IMR-90 (cell line): ENCODE measurements around the gene PATJ. TPM values are rescaled to one million over a fixed set of nuclear protein-coding genes. Genes with fewer than 3 reads are reported as not detected.

ENCODE experiments used
- ATAC-seq: fragments of 200-7000 bp; cut with Tn5 transposase; 2 replicates; pipeline ENCODE4 v1.9.1; 2020; ENCODE audit warnings: low read depth, mild to moderate bottlenecking, moderate library complexity
- BruUV-seq: library from RNA; stranded (reverse); fragments of 400-500 nt; replicated peaks from 2 replicates; lab custom pipeline; 2021; lab: Mats Ljungman, UMichigan
- CTCF ChIA-PET: fragments of 300-600 bp; formaldehyde crosslinking; extraction: SDS; loops from one replicate; lab custom pipeline; 2021; ENCODE audit warnings: antibody characterized with exemption; lab: Yijun Ruan, JAX
- POLR2A ChIA-PET: fragments of 300-600 bp; sonication (Branson Sonifier 250); formaldehyde crosslinking; loops from one replicate; lab custom pipeline; 2022; ENCODE audit warnings: antibody characterized with exemption; ENCODE audit not compliant: unreplicated experiment; lab: Charles Lee
- DNase-seq: peaks from one replicate; pipeline ENCODE4 v3.0.0; 2013
- H2AFZ ChIP-seq: replicated peaks from 2 replicates; pipeline ENCODE3; 2013; ENCODE audit warnings: low read length, mild to moderate bottlenecking; ENCODE audit not compliant: poor library complexity
- H2AK5ac ChIP-seq: 2 replicates; pipeline ENCODE4 v1.6.1; 2013; ENCODE audit warnings: low read depth, low read length, inconsistent platforms
- H2AK9ac ChIP-seq: replicated peaks from 2 replicates; pipeline ENCODE3; 2013; ENCODE audit warnings: mild to moderate bottlenecking, low read depth, low read length, moderate library complexity; ENCODE audit not compliant: poor library complexity
- H2BK120ac ChIP-seq: 2 replicates; pipeline ENCODE4 v1.6.1; 2013; ENCODE audit warnings: low read depth, low read length, inconsistent platforms
- H2BK15ac ChIP-seq: 3 replicates; pipeline ENCODE4 v1.6.1; 2013; ENCODE audit warnings: low read depth, low read length, inconsistent platforms
- H2BK20ac ChIP-seq: 2 replicates; pipeline ENCODE4 v1.6.1; 2013; ENCODE audit warnings: low read depth, mild to moderate bottlenecking, inconsistent platforms, low read length, moderate library complexity
- H2BK5ac ChIP-seq: 2 replicates; pipeline ENCODE4 v1.6.1; 2013; ENCODE audit warnings: mild to moderate bottlenecking, low read depth, low read length, inconsistent platforms; ENCODE audit not compliant: poor library complexity, severe bottlenecking
- H3K14ac ChIP-seq: replicated peaks from 2 replicates; pipeline ENCODE4 v1.6.1; 2013; ENCODE audit warnings: low read depth, low read length, inconsistent platforms
- H3K18ac ChIP-seq: 2 replicates; pipeline ENCODE4 v1.6.1; 2013; ENCODE audit warnings: low read depth, low read length, control low read depth
- H3K23ac ChIP-seq: 2 replicates; pipeline ENCODE4 v1.6.1; 2013; ENCODE audit warnings: low read depth, low read length, inconsistent platforms
- H3K27ac ChIP-seq: 2 replicates; pipeline ENCODE4 v1.5.1; 2013; ENCODE audit warnings: mild to moderate bottlenecking, control low read depth, low read length; ENCODE audit not compliant: insufficient read depth
- H3K27me3 ChIP-seq: 2 replicates; pipeline ENCODE4 v1.6.1; 2013; ENCODE audit warnings: low read length; ENCODE audit not compliant: control insufficient read depth, insufficient read depth
- H3K36me3 ChIP-seq: 2 replicates; pipeline ENCODE4 v1.6.1; 2013; ENCODE audit warnings: low read length, mixed read lengths; ENCODE audit not compliant: control insufficient read depth, insufficient read depth
- H3K4ac ChIP-seq: 2 replicates; pipeline ENCODE4 v1.6.1; 2013; ENCODE audit warnings: low read depth, low read length, inconsistent platforms
- H3K4me1 ChIP-seq: 2 replicates; pipeline ENCODE4 v1.6.1; 2013; ENCODE audit warnings: low read length, mixed read lengths; ENCODE audit not compliant: control insufficient read depth, insufficient read depth
- H3K4me2 ChIP-seq: 2 replicates; pipeline ENCODE4 v1.6.1; 2013; ENCODE audit warnings: low read depth, mild to moderate bottlenecking, control low read depth, low read length, moderate library complexity
- H3K4me3 ChIP-seq: 2 replicates; pipeline ENCODE4 v1.5.1; 2013; ENCODE audit warnings: low read depth, mild to moderate bottlenecking, control low read depth, low read length, moderate library complexity; ENCODE audit not compliant: insufficient read depth
- H3K56ac ChIP-seq: 2 replicates; pipeline ENCODE4 v1.6.1; 2013; ENCODE audit warnings: low read length, inconsistent platforms; ENCODE audit not compliant: insufficient read depth; ENCODE audit errors: extremely low read depth
- H3K79me1 ChIP-seq, 2 experiments: 2 replicates each; pipeline ENCODE4 v1.6.1; 2013; ENCODE audit warnings: low read length in 2 of 2, inconsistent platforms in 1 of 2, low read depth in 1 of 2
- H3K9ac ChIP-seq: 2 replicates; pipeline ENCODE4 v1.6.1; 2013; ENCODE audit warnings: low read depth, low read length, control low read depth
- H3K9me1 ChIP-seq: 2 replicates; pipeline ENCODE4 v1.6.1; 2013; ENCODE audit warnings: low read length, inconsistent platforms; ENCODE audit not compliant: insufficient read depth
- H3K9me3 ChIP-seq: 2 replicates; pipeline ENCODE4 v1.6.1; 2013; ENCODE audit warnings: low read length; ENCODE audit not compliant: control insufficient read depth, insufficient read depth
- H4K20me1 ChIP-seq: 2 replicates; pipeline ENCODE4 v1.6.1; 2013; ENCODE audit warnings: low read length, inconsistent platforms; ENCODE audit not compliant: insufficient read depth
- H4K5ac ChIP-seq: 2 replicates; pipeline ENCODE4 v1.6.1; 2013; ENCODE audit warnings: mild to moderate bottlenecking, low read depth, low read length, control low read depth
- H4K8ac ChIP-seq, 2 experiments: 2 replicates each; pipeline ENCODE4 v1.6.1; 2013; ENCODE audit warnings: low read depth in 2 of 2, low read length in 2 of 2, control low read depth in 1 of 2, inconsistent platforms in 1 of 2
- H4K91ac ChIP-seq: 2 replicates; pipeline ENCODE4 v1.6.1; 2013; ENCODE audit warnings: low read depth, low read length, inconsistent platforms; ENCODE audit not compliant: insufficient read depth
- POLR2A ChIP-seq: IDR thresholded peaks from 2 replicates; pipeline ENCODE4 v1.6.1; 2012; ENCODE audit warnings: mild to moderate bottlenecking, low read depth, low read length
- WGBS, 2 experiments: methylation state at CpG; one replicate each; pipeline versions ENCODE4 v1.1.5 to v1.1.7; 2013; ENCODE audit warnings: missing lambda C conversion rate in 2 of 2; ENCODE audit not compliant: insufficient read length in 1 of 2; ENCODE audit errors: extremely low coverage in 2 of 2; 5-methylcytosine and 5-hydroxymethylcytosine counted together
- dilution Hi-C: fragments of 300-500 bp; cut with HindIII; formaldehyde crosslinking; loops from one replicate; pipeline ENCODE4 v1.14.3; 2018; ENCODE audit warnings: low sequenced_read_pairs; ENCODE audit not compliant: unreplicated experiment
- in situ Hi-C: fragments of 300-500 bp; cut with MboI; formaldehyde crosslinking; loops from 3 replicates; pipeline ENCODE4 v1.14.3; 2019; ENCODE audit warnings: low sequenced_read_pairs, inconsistent platforms, mixed read lengths
- intact Hi-C: fragments of 100-400 bp; cut with micrococcal nuclease; formaldehyde crosslinking; loops from 2 replicates; pipeline ENCODE4 v1.10.0; 2022
- polyA plus RNA-seq, 3 experiments: library from polyadenylated mRNA; depleted of rRNA; stranded (reverse); fragments of >200 nt; gene quantifications; 2 replicates each; pipeline ENCODE4 v1.2.3, GENCODE V29; 2012; ENCODE audit warnings: low replicate concordance in 1 of 3
- total RNA-seq: library from RNA; depleted of rRNA; stranded (reverse); fragments of >200 nt; gene quantifications from 2 replicates; pipeline ENCODE4 v1.2.3, GENCODE V29; 2012

Gene PATJ
- total and polyA plus RNA-seq, 2 of the 4 experiments (the other 2 are of a cell fraction): 2.0 to 3.4 TPM

DNA sequence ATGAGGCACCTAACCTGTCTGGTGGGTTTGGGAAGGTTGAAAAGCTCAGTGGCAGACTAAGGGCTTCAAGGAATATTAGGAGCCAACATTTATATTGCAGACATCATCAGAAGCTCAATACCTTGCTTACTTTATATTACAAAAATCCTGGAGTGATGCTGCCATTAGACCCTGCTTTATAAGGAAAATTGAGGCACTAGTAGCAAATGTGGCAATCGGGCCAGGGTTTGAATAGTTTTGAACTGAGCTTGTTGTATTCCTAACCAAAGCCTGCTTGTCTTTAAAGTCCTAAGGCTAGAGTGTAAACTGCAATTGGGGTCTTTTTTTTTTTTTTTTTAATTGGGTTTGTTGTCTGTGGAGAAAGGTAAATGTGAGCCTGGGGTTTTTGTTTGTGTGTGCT is 466.7 kb downstream of the PATJ start:
- Histone ChIP-seq H2AFZ (no peak overlapping the region), H3K27me3 (no peaks in the 10 kb centered on the region), H3K18ac (no peak overlapping the region), H4K5ac (no peak overlapping the region), H3K79me1 (no peaks in the 10 kb centered on the region), H3K9ac (no peak overlapping the region), H3K14ac (no peak overlapping the region), H3K4me2 (no peak overlapping the region), H3K9me1 (no peaks in the 10 kb centered on the region), H2AK5ac (no peak overlapping the region), H4K20me1 (no peaks in the 10 kb centered on the region), H2BK20ac (no peak overlapping the region), H4K91ac (no peak overlapping the region), H2BK15ac (no peak overlapping the region), H3K4me1 (no peaks in the 10 kb centered on the region), H3K36me3 (no peaks in the 10 kb centered on the region), H3K4me3 (no peak overlapping the region), H4K8ac (no peak overlapping the region), H3K27ac (no peak overlapping the region), H2BK5ac (no peak overlapping the region), H3K4ac (no peak overlapping the region), H3K9me3 (peaks cover 13% of the 10 kb centered on the region; the same call in 1 of the 2 replicates), H3K56ac (no peak overlapping the region), H2AK9ac (no peak overlapping the region), H2BK120ac (no peak overlapping the region), H3K23ac (no peak overlapping the region)
- dilution Hi-C loops: no loop called here
- DNase-seq (no peak), ATAC-seq (no peak)
- in situ Hi-C loops: no loop called here
- ChIA-PET POLR2A (no interaction called here), CTCF (interaction anchor here (0.6 to 0.7 kb wide), 2 partner anchors 154 to 223 kb away, joined by 3 to 9 read pairs; no protein-coding TSS in a partner anchor)
- WGBS, 2 experiments: no CpG with 5 or more reads among the region's 1 CpG
- intact Hi-C loops: no loop called here
- TF ChIP-seq POLR2A: no peak
- no TSS peak for BruUV-seq
